ENCODE measurements around the gene PDE11A.

PDE11A gene

GRCh38 chr2:177812713-177813396 lies 259.7 kb downstream of the PDE11A start:
- no peak for DNase-seq (ENCODE audit: low read depth)
- no peak overlapping the region for H3K4me3 ChIP-seq (ENCODE audit: control insufficient read depth, low read depth, low read length)
- no peak for TF ChIP-seq CTCF (IDR thresholded peaks at IDR 0.05; ENCODE audit: control insufficient read depth, insufficient read depth, low read depth, low read length, missing control alignments)

- TF ChIP-seq CTCF (IDR thresholded peaks at IDR 0.05; ENCODE audit: control insufficient read depth, insufficient read depth, low read depth, low read length, missing control alignments): no peak
- H3K4me3 ChIP-seq (ENCODE audit: control insufficient read depth, low read depth, low read length): no peak overlapping the region
- DNase-seq (ENCODE audit: low read depth): no peak
Measured at GRCh38 chr2:177810906-177811305, 261.7 kb downstream of the PDE11A start.

- TF ChIP-seq CTCF (IDR thresholded peaks at IDR 0.05; ENCODE audit: control insufficient read depth, insufficient read depth, low read depth, low read length, missing control alignments): no peak
- DNase-seq (ENCODE audit: low read depth): no peak
- H3K4me3 ChIP-seq (ENCODE audit: control insufficient read depth, low read depth, low read length): no peak overlapping the region
Measured at GRCh38 chr2:177808984-177809809, 263.4 kb downstream of the PDE11A start.

GRCh38 chr2:177806025-177806424 lies 266.6 kb downstream of the PDE11A start:
- DNase-seq (ENCODE audit: low read depth): peak; percentile 41
- TF ChIP-seq CTCF (IDR thresholded peaks at IDR 0.05; ENCODE audit: control insufficient read depth, insufficient read depth, low read depth, low read length, missing control alignments): no peak
- H3K4me3 ChIP-seq (ENCODE audit: control insufficient read depth, low read depth, low read length): no peak overlapping the region

GRCh38 chr2:177799531-177799930 lies 273.0 kb downstream of the PDE11A start:
- H3K4me3 ChIP-seq (ENCODE audit: control insufficient read depth, low read depth, low read length): no peak overlapping the region
- no peak for DNase-seq (ENCODE audit: low read depth)
- TF ChIP-seq CTCF (IDR thresholded peaks at IDR 0.05; ENCODE audit: control insufficient read depth, insufficient read depth, low read depth, low read length, missing control alignments): peak; percentile 64

- DNase-seq (ENCODE audit: low read depth): no peak
- no peak overlapping the region for H3K4me3 ChIP-seq (ENCODE audit: control insufficient read depth, low read depth, low read length)
- no peak for TF ChIP-seq CTCF (IDR thresholded peaks at IDR 0.05; ENCODE audit: control insufficient read depth, insufficient read depth, low read depth, low read length, missing control alignments)
Measured at GRCh38 chr2:177797808-177798207, 274.8 kb downstream of the PDE11A start.

All from AG09309 (cell line).